IPS-11a (cell line): ENCODE results near the gene PUM2.
"Not testable (repeated sequence)": the region's sequence is repeated elsewhere in the genome, so short reads cannot be mapped to it uniquely, and the experiment has no call there.

Source experiments
- H3K4me3 ChIP-seq: one replicate; pipeline ENCODE4 v1.5.1; 2013; ENCODE audit warnings: low read depth, low read length, control low read depth

Gene PUM2

DNA sequence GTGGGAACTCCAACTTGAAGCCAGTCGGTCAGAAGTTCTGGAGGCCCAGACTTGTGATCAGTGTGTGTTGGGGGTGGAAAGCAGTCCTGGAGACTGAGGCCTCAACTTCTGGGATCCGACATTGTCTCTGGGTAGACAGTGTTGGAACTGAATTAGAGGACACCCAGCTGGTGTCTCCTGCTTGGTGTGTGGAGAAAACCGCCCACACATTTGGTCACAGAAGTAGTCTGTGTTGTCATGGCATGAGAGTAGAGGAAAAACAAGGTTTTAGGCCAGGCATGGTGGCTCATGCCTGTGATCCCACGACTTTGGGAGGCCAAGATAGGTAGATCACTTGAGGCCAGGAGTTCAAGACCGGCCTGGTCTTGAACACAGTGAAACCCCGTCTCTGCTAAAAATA is 51.5 kb downstream of the PUM2 start:
- no peak overlapping the region for H3K4me3 ChIP-seq

DNA sequence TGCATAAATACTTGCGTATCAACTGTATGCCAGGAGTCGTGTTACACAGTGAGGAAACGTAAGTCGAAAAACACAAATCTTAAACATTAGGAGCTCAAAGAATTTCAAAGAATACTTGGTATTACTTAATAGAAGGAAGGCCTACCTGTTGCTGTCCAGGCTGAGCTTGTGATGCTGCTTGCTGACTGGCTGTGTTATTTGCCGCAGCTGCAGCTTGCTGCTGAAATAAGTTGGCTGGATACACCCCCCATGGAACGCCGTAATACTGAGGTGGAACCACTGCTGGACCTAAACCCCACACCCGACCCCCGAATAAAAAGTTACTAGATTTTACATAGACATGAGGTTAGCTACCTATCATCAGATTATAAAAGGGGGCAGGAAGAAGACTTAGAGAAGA is 56.4 kb downstream of the PUM2 start:
- no peak overlapping the region for H3K4me3 ChIP-seq

DNA sequence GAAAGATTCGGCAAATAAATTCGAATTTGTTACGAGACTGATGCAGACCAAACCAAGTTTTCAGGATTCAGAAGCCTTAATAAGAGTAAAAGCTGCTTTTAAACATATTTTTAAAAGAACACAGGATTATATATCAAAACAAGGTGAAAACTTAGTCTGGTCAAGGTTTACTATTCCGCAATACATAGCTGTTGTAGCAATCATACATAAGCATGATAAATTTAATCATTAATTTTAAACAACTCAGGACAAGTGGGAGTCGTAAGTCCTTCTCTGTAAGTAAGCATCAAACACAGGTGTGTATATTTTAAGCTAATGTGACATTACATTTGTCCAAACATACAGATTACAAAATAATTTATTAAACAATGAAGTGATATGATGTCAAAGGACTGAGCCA is 57.7 kb downstream of the PUM2 start:
- no peak overlapping the region for H3K4me3 ChIP-seq

DNA sequence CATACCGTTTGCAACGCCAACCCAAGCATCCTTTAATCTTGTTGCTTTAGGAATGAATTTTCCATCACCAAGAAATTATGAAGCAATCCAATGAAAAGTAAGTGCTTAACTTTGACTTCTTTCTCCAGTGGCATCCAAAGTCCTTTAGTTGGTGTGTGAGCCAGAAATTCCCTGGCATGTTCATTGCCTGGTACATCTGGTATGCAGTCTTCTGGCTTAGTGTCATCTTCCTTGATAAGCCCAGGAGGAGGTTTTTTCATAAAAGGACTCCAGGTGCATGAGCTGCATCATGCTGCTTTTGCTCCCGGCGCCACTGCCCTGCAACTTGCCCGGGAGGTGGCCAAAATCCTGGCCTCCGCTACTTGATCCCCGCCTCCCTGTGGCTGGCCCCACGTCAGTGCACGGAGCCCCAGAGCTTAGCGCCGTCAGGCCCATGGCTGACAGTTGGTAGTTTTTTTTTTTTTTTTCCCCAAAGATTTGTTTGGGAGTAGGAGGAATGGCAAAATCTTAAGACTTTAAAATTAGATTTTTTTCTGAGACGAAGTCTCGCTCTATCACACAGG is 58.7 kb downstream of the PUM2 start:
- no peak overlapping the region for H3K4me3 ChIP-seq

DNA sequence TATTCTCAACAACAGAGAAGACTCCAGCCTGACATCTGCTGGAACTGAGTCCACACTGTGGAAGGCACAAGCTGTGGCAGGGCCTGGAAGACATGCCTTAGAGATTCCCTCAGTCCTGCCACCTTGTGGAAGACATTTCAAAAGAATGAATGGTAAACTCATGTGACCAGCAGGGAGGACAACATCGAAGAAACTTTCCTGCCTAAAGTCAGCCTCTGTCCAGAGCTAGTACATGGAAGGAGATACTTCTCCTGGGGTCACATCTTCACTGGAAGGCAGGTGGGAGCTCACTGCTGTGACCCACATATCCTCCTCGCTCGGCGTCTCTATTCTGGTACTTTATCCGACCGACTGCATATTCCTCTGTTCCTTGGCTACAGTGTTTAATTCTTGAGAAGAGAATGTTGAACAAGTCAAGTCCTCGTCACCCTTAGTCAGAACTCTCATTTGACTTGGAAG is 59.5 kb downstream of the PUM2 start:
- H3K4me3 ChIP-seq: no peak overlapping the region

DNA sequence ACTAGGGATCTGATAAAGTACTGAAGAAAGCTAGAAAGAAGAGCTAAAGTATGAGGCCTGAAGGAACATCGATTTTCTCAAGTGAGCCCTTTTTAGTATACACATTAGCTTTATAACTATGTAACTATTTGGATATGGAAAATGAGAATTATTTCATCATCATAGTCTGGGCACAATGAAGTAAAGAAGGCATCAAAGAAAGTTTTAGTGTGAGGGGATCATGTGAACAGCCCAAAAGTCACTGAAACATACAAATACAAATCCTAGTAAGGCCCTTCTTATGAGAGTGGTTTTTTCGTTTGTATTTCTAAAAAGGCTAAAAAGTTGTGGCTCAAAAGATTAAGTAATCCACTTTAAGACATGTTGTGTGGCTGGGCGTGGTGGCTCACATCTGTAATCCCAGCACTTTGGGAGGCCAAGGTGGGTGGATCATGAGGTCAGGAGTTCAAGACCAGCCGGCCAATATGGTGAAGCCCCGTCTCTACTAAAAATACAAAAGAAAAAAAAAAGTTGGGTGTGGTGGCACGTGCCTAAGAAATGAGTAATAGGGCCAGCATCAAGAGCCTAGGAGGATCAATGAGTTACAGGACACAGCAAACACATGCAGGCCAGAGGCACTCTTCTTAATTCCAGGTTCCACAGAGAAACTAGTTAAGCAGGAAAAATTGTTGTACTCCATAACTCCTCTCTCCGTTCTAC is 61.9 kb downstream of the PUM2 start:
- no peak overlapping the region for H3K4me3 ChIP-seq

DNA sequence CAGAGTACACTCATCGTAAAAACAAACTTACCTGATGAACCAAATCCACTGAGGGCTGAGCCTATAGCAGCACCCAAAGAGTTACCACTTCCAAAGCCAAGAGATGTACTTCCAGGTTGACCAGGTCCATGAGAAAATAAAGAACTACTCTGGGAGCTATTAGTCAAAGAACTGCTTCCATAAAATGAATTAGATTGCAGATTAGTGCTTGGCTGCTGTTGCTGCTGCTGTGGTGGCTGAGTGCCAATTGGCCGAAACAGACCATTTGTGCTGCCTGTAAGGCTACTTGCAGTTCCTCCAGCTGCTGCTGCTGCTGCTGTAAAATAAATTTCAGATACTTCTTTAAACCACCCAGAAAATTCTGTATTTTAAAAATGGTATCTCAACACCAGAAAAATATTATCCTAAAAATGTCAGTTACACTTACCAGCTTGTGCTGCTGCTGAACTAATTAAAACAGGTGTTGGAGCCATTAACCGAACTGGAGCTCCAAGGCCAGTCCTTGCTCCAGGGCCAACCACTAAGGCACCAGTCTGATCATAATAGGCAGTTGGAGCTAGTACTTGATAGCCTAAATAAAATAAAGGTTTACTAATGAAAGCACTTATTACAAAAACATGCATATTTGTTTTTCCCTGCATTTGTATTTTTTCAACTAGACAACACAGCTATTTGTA is 67.6 kb downstream of the PUM2 start:
- H3K4me3 ChIP-seq: no peak overlapping the region

DNA sequence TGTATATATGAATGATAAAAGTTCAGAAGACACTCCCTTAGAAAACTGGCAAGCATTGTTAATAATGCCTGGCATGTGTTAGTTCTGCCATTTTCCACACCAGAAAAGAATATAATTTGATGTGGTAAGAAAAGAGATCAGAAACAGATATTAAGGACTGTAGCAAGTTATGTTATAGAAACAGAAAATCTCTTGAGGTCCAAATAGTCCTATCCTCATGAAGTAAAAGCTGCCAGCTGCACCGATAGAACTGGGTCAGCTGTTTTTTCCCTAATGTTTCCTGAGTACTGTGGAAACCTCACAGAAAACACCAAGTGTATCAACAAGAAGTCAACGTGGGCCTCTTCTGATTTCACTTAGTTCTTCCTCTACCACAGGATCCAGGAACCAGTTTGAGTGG is 68.8 kb downstream of the PUM2 start:
- H3K4me3 ChIP-seq: no peak overlapping the region

DNA sequence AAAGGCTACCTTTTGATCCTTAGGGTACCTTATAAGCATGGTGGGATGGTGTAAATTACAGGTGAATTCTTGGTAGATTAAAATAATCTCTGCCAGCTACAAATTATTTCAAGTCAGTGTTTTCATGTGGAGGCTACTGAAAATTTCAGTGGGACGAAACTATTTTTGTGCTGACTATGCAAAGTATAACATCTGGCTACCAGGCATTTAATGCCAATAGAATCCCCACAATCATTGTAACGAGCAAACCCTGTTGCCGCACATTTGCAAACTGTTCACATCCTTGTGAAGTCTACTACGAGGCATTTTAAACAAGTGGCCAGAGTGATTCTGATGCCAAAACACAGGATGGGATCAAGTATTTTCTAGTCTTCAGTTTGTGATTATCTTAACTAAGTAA is 77.6 kb downstream of the PUM2 start:
- H3K4me3 ChIP-seq: no peak overlapping the region

DNA sequence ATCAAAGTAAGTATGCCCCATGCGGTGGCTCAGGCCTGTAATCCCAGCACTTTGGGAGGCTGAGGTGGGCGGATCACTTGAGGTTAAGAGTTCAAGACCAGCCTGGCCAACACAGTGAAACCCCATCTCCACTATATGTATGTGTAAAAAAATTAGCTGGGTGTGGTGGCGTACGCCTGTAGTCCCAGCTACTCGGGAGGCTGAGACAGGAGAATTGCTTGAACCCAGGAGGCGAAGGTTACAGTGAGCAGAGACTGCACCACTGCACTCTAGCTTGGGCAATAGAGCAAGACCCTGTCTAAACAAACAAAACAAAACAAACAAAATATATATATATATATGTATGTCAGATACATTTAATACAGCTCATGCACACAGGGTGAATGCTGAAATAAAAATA is 82.3 kb downstream of the PUM2 start:
- H3K4me3 ChIP-seq: not testable (repeated sequence)

DNA sequence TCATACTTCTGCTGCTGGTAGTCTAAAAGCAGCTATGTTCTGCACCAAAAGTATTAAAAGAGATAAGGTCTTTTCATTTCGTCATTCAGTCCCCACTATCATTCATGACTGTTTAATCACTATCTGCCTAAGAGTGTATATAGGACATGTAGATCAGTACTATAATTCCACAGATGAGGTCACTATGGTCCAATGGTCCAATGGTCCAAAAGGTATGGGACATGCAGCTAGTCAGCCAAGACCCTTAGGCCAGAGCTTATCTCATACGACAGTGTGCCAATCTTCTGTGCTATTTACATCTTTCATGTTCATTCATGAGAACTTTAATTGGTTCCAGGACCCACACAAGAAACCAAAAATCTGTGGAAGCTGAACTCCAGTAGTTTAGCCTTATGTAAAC is 83.1 kb downstream of the PUM2 start:
- H3K4me3 ChIP-seq: no peak overlapping the region

DNA sequence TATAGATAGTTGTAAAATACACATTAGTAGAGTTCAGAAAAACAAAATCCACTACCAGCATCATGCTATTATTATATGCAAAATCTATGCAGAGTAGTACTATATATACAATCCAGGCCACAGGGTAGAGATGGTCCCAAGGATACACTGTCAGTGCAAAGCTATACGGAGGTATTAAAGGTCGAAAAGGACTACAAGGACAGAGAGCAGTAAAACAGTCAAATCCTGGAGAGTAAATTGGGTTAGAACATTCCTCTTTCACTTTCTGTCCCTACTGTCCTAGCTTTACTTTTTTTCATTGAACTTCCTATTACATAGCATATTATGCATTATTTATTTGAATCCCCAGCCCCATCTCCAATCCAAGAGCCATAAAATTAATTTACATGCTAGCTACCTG is 86.0 kb downstream of the PUM2 start:
- H3K4me3 ChIP-seq: no peak overlapping the region

DNA sequence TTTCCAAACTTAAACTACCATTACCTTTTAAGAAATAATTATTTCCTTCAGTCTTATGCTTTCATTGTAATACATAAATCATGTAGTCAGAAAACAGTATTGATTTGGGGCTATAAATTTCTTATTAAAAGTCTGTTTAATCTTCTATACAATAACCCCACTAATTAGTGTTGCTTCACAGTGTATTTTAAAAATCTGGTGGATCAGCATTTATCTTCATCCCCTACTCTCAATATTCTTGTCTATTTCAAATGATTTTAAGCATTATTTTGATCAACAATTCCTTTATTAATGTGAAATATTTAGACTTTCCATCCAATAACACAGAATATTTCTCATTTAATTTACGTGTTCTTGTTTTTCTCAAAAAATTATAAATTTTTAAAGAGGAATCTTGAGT is 93.2 kb downstream of the PUM2 start:
- H3K4me3 ChIP-seq: no peak overlapping the region

DNA sequence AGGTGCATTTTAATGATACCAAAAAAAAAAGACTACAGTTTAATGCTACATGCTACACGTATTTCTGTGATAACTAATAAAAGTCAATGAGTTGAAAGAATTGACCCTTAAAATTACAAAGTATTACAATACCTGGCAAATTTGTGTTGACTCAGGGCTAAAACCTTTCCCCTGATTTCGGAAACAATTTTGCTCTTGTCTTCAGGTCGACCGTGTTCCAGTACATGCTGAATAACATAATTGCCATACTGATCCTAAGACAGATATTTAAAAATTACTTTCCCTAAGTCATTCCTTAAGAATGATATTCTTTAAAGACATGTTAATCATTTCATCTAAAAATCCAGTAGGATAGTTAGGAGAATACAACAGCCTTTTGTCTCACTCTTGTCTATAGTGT is 95.9 kb downstream of the PUM2 start:
- no peak overlapping the region for H3K4me3 ChIP-seq

DNA sequence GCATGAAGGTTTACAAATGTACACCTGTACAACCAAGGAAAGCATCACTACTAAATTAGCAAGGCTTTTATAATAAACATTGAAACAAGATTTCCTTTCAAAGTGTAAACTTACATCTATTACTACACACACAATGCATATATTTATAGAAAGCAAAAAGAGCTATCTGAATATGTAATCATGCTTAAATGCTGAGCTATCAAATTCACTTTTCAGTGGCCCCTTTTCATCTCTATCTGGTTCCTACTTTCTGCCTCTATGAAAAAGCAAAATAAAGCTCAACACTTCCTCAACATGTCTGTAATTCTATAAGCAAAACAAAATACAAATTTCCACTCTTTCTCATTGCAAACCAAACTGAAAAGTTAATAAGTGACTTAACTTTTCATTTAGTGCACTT is 100.2 kb downstream of the PUM2 start:
- no peak overlapping the region for H3K4me3 ChIP-seq

DNA sequence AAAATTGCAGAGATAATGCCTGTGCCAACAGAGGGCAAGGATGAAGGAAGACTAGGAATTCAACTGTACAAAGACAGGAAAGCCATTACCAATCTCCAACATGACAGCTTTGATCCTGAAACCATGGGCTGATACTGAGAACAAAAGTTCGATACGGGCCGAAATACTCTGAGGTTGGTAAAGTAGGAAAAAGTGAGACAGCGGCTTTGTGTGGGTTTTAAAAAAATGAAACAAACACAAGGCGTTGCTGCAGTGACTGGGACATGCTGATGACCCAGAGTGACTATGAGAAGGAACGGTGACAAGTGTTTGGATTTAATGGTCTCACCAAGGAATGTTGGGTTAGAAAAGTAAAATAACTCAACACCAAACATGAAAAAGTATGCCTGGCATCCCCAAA is 101.5 kb downstream of the PUM2 start:
- no peak overlapping the region for H3K4me3 ChIP-seq

DNA sequence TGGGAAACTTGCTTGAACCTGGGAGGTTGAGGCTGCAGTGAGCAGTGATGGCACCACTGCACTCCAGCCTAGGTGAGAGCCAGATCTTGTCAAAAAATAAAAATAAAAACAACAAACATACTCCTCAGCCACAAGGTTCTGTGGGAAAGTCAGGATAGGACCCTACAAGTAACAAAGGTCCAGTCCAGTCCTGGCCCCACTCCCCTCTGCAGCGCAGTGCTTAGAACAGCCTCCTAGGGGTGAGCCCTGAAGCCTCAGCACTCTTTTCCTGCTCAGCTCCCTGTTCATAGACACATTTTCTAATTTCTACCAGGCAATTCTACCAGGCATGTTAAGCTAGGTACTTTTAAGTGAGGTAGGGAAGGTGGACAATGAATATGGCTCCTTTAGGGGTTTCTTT is 103.6 kb downstream of the PUM2 start:
- H3K4me3 ChIP-seq: no peak overlapping the region

DNA sequence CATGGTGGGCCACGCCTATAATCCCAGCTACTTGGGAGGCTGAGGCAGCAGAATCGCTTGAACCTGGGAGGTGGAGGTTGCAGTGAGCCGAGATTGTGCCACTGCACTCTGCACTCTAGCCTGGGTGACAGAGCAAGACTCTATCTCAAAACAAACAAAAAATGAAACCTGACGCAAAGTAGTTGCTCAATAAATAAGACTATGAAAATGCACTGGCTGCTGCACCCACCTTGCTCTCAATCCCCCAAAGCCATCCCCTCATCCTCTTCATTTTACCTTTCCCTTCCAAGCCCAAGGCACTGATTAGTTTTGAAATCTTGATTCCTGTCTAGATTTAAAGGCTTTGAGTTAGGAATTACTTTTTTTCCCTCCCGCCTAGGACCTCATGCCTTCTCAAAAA is 107.0 kb downstream of the PUM2 start:
- not testable (repeated sequence) for H3K4me3 ChIP-seq

DNA sequence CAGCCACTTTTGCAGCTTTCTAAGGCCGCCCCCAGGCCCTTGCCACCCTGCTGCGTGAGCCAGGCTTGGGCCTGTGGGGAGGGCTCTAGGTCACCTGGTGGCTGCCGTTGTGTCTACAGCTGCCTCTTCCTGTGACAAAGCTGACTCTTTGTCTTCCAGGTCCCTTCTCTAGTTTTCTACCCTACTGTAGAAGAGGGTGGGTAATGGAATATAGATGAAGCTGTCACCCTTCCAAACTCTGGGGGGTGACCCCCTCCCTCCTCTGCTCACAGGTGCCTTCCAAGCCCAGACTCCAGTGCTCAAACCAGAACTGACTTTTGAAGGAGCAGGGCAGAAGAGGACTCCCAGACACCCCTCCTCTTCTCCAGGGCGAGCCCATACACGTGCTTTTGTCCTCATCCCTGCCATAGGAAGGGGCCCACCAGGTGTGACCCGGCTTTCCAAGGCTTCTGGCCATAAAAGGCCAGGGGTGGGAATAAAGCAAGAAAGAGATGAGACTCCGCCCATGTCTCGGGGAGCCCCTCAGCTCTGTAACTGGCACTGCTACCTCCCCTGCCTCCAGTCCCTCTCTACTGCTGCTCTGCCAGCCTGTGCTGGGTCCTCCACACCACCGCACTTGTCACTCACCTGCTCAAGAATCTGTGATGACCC is 107.8 kb downstream of the PUM2 start:
- H3K4me3 ChIP-seq: no peak overlapping the region

DNA sequence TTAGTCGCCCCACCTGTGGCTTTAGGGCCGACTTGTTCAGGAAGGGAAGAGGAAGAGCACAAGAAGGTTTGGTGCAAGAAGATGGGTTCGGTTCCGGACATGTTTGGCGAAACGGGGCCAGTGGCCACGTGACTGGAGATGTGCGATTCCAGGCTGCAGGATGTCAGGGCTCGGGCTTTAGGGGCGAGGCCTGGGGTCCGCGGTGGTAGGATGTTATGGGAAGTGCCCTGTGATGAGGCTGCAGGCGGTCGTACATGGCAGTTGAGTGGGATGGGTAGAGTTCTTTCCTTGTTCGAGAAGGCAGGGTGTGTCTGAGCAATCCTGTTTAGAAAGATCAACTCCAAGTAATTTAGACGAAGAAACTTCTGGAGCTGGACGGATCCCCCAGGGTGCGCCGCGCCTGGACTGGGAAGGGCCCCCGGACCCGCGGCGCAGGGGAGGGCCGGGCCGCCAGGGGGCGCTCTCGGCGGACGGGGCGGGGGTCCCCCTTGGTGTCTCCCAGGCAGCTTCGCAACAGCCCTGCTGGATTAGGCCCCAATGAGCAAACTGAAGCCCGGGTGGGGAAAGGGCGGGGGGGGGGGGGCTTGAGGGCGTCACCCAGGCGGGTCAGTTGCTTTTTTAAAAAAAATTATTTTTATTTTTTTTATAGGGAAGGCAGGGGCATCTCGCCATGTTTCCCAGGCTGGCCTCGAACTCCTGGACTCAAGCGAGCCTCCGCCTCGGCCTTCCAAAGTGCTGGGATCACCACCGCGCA is 108.5 kb downstream of the PUM2 start:
- H3K4me3 ChIP-seq: no peak overlapping the region

DNA sequence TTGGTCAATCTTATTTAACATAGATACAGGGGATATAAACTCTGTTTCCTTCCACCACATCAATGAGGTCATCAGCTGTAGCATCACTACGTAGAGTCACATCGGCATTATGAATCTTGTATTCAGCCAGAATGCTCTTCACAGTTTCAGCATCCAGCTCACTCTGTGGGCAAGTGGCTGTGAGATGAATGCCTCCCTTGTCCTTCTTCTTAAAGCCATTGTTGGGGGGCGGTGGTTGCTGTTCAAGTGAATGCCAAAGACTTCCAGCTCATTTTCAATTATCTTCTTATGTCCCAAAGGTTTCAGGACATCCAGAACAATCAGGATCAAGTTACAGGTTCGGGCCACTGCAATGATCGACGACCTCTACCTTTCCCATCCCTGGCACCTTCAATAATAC is 110.4 kb downstream of the PUM2 start:
- not testable (repeated sequence) for H3K4me3 ChIP-seq
